ENCODE measurements around the gene RPL32. TPM values are rescaled to one million over a fixed set of nuclear protein-coding genes. Genes with fewer than 3 reads are reported as not detected.

RPL32 gene
- total and polyA plus RNA-seq, 9 of the 15 experiments (the other 6 are each of a cell fraction or from before 2014, with no cell fraction given): 2,738 to 6,200 (median 4,286) TPM

DNA sequence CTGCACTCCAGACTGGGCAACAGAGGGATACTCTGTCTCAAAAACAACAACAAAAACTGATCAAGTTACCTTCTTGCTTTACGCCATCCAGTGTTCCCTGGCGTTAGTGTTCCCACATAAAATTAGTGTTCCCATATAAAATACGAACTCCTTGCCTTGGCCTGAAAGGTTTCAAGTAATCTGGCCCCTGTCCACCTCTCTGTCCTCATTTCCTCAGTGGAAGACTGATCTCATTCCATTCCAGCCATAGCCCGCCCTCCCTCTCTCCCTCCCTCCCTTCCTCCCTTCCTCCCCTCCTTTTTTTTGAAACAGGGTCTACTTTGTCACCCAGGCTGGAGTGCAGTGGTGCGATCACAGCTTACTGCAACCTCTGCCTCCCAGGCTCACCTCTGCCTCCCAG lies 47.7 kb downstream of the RPL32 start (continued):
- TF ChIP-seq ZSCAN32 (CRISPR knock-in tag; IDR thresholded peaks at IDR 0.05) (no peak), POU5F1 (IDR thresholded peaks at IDR 0.05; ENCODE audit: borderline replicate concordance, low read depth, low read length, partially characterized antibody) (no peak), GTF2E2 (tag; IDR thresholded peaks at IDR 0.05) (no peak), CREM (IDR thresholded peaks at IDR 0.05; ENCODE audit: low read depth) (no peak), ZNF79 (CRISPR knock-in tag; IDR thresholded peaks at IDR 0.05; ENCODE audit: low read depth) (no peak)
- TF ChIP-seq, protein P1, sequence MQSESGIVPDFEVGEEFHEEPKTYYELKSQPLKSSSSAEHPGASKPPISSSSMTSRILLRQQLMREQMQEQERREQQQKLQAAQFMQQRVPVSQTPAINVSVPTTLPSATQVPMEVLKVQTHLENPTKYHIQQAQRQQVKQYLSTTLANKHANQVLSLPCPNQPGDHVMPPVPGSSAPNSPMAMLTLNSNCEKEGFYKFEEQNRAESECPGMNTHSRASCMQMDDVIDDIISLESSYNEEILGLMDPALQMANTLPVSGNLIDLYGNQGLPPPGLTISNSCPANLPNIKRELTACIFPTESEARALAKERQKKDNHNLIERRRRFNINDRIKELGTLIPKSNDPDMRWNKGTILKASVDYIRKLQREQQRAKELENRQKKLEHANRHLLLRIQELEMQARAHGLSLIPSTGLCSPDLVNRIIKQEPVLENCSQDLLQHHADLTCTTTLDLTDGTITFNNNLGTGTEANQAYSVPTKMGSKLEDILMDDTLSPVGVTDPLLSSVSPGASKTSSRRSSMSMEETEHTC (IDR thresholded peaks at IDR 0.05): no peak
- TF ChIP-seq, protein P2, sequence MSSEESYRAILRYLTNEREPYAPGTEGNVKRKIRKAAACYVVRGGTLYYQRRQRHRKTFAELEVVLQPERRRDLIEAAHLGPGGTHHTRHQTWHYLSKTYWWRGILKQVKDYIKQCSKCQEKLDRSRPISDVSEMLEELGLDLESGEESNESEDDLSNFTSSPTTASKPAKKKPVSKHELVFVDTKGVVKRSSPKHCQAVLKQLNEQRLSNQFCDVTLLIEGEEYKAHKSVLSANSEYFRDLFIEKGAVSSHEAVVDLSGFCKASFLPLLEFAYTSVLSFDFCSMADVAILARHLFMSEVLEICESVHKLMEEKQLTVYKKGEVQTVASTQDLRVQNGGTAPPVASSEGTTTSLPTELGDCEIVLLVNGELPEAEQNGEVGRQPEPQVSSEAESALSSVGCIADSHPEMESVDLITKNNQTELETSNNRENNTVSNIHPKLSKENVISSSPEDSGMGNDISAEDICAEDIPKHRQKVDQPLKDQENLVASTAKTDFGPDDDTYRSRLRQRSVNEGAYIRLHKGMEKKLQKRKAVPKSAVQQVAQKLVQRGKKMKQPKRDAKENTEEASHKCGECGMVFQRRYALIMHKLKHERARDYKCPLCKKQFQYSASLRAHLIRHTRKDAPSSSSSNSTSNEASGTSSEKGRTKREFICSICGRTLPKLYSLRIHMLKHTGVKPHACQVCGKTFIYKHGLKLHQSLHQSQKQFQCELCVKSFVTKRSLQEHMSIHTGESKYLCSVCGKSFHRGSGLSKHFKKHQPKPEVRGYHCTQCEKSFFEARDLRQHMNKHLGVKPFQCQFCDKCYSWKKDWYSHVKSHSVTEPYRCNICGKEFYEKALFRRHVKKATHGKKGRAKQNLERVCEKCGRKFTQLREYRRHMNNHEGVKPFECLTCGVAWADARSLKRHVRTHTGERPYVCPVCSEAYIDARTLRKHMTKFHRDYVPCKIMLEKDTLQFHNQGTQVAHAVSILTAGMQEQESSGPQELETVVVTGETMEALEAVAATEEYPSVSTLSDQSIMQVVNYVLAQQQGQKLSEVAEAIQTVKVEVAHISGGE (CRISPR knock-in tag; IDR thresholded peaks at IDR 0.05): no peak
